HG03159 (cell line): ENCODE results near the gene FBXO39.
"Not testable (repeated sequence)": the region's sequence is repeated elsewhere in the genome, so short reads cannot be mapped to it uniquely, and the experiment has no call there.

Experiments
- ATAC-seq: cut with Tn5 transposase; IDR thresholded peaks from one replicate; pipeline ENCODE4 v1.9.1; 2021; ENCODE audit warnings: mild to moderate bottlenecking, moderate library complexity; ENCODE audit not compliant: unreplicated experiment

FBXO39 gene

GRCh38 chr17:6775871-6776405 is at the start of gene FBXO39:
TSS of gene FBXO39 (plus strand) at chr17:6776215. CDS start at chr17:6779869, 3,654 bp downstream.
- ATAC-seq: no peak

GRCh38 chr17:6729531-6729930 is 46.5 kb upstream of the FBXO39 start:
- ATAC-seq: no peak

DNA sequence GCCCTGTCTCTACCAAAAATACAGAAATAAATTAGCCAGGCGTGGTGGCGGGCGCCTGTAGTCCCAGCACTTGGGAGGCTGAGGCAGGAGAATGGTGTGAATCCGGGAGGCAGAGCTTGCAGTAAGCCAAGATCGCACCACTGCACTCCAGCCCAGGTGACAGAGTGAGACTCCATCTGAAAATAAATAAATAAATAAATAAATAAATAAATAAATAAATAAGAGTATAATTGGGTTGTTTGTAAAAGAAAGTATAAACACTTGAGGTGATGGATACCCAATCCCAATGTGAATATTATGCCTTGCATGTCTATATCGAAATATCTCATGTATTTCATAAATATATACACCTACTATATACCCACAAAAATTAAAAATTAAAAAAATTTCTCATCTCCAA is 29.4 kb upstream of the FBXO39 start:
- not testable (repeated sequence) for ATAC-seq

GRCh38 chr17:6748617-6749016 is 27.4 kb upstream of the FBXO39 start:
- no peak for ATAC-seq

GRCh38 chr17:6749519-6749918 is 26.5 kb upstream of the FBXO39 start:
- no peak for ATAC-seq

- no peak for ATAC-seq
Measured at GRCh38 chr17:6752068-6752909, 23.7 kb upstream of the FBXO39 start.

DNA sequence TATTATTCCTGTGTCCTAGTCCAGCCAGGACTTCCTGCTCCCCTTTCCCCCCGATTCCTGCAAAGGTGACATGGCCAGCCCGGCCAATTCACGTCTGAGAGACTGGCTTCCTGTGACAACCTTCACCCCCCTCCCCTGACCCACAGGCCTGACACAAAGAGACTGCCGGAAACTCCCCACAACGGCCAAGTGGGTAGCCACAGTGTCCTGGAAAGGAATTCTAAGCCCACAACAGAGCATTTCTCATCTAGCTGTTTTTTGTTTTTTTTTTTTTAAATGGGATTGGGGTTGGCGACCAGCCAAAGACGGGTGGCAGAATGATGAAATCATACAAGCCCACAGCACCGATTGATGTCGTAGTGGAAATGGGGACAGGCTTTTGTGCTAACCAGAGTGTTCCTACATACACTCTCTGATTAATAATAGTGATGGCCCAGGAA is 23.0 kb upstream of the FBXO39 start:
- no peak for ATAC-seq

GRCh38 chr17:6753546-6753945 is 22.5 kb upstream of the FBXO39 start:
- no peak for ATAC-seq

DNA sequence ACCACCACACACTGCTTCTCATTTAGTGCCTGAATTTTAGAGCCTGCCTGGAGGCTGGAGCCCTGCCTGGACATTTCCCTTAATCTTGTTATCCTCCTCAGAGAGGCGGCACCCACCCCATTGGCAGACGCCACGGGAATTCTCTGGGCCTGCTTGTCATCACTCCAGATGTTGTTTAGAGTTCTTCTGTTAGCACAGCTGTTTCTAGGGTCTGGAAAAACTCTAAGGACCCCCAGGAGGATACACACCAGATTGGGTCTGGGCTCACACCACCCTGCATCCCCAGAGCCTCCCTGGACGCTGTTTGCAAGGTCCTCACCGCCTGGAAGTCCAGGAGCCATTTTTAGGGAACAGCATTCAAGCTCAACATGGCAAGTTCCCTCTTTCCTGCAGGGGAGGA is 20.7 kb upstream of the FBXO39 start:
- no peak for ATAC-seq

- ATAC-seq: no peak
Measured at GRCh38 chr17:6755731-6756184, 20.3 kb upstream of the FBXO39 start, which contains the start of gene XAF1. TSS of gene XAF1 (plus strand) at chr17:6756046. CDS start at chr17:6756079, 33 bp downstream.

- no peak for ATAC-seq
Measured at GRCh38 chr17:6756425-6757031, 19.5 kb upstream of the FBXO39 start.

- no peak for ATAC-seq
Measured at GRCh38 chr17:6757747-6758146, 18.3 kb upstream of the FBXO39 start.

DNA sequence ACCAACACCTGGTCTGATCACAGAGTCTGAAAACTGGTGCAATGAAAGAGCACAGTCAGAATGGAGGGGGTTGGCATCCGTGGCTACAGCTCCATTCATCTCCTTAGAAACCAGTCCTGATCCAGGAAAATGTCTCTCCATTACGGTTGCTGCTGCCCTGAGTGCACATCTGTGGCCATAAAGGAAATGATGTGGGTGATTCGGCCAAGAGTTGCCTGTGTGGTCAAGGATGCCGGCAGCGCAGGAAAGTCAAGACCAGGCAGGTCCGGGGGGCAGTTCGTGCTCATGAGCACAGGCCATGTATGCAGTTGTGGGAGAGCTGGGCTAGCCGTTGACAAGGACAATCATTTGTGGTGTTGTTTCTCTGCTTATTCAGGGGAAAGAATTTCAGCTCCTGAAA is 14.2 kb upstream of the FBXO39 start:
- ATAC-seq: no peak

- ATAC-seq: no peak
Measured at GRCh38 chr17:6768447-6768846, 7.6 kb upstream of the FBXO39 start.

DNA sequence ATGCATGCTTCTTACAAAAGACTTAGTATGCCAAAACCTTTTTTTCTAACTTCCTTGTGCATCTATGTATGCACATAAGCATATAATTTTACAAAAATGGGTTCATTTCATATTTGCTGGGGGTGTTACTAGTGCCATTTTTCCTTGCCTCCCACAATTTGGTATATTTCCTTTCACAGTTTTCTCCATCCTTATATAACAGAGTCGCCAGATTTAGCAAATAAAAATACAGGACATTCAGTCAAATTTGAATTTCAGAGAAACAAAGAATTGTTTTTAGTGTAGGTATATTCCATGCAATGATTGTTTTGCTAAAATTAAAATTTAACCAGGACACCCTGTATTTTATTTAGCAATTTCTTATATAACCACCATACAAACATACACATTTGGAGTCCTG is 4.0 kb upstream of the FBXO39 start:
- ATAC-seq: no peak

DNA sequence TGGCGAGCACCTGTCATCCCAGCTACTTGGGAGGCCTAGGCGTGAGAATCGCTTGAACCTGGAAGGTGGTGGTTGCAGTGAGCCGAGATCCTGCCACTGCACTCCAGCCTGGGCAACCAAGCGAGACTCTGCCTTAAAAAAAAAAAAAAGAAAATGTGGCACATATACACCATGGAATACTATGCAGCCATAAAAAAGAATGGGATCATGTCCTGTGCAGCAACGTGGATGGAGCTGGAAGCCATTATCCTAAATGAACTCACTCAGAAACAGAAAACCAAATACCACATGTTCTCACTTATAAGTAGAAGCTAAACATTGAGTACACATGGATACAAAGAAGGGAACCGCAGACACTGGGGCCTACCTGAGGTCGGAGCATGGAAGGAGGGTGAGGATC is 1.1 kb upstream of the FBXO39 start:
- not testable (repeated sequence) for ATAC-seq

- ATAC-seq: no peak
Measured at GRCh38 chr17:6779411-6779810, 3.4 kb downstream of the FBXO39 start.

- ATAC-seq: no peak
Measured at GRCh38 chr17:6780001-6780400, 4.0 kb downstream of the FBXO39 start.

GRCh38 chr17:6780886-6781285 is 4.9 kb downstream of the FBXO39 start:
- ATAC-seq: no peak

GRCh38 chr17:6782244-6782643 is 6.2 kb downstream of the FBXO39 start:
- no peak for ATAC-seq

- ATAC-seq: no peak
Measured at GRCh38 chr17:6786618-6787017, 10.6 kb downstream of the FBXO39 start.
